IMR-90 (cell line): Measurements from ENCODE around the gene RGS13. TPM values are rescaled to one million over a fixed set of nuclear protein-coding genes. Genes with fewer than 3 reads are reported as not detected.
A peak's percentile ranks its signal among the peaks of the same experiment; 100 is the strongest.

Experiments used
- ATAC-seq: fragments of 200-7000 bp; cut with Tn5 transposase; 2 replicates; pipeline ENCODE4 v1.9.1; 2020; ENCODE audit warnings: low read depth, mild to moderate bottlenecking, moderate library complexity
- BruUV-seq: library from RNA; stranded (reverse); fragments of 400-500 nt; replicated peaks from 2 replicates; lab custom pipeline; 2021; lab: Mats Ljungman, UMichigan
- CTCF ChIA-PET: fragments of 300-600 bp; formaldehyde crosslinking; extraction: SDS; loops from one replicate; lab custom pipeline; 2021; ENCODE audit warnings: antibody characterized with exemption; lab: Yijun Ruan, JAX
- POLR2A ChIA-PET: fragments of 300-600 bp; sonication (Branson Sonifier 250); formaldehyde crosslinking; loops from one replicate; lab custom pipeline; 2022; ENCODE audit warnings: antibody characterized with exemption; ENCODE audit not compliant: unreplicated experiment; lab: Charles Lee
- DNase-seq: peaks from one replicate; pipeline ENCODE4 v3.0.0; 2013
- H2AFZ ChIP-seq: replicated peaks from 2 replicates; pipeline ENCODE3; 2013; ENCODE audit warnings: low read length, mild to moderate bottlenecking; ENCODE audit not compliant: poor library complexity
- H2AK5ac ChIP-seq: 2 replicates; pipeline ENCODE4 v1.6.1; 2013; ENCODE audit warnings: low read depth, low read length, inconsistent platforms
- H2AK9ac ChIP-seq: replicated peaks from 2 replicates; pipeline ENCODE3; 2013; ENCODE audit warnings: mild to moderate bottlenecking, low read depth, low read length, moderate library complexity; ENCODE audit not compliant: poor library complexity
- H2BK120ac ChIP-seq: 2 replicates; pipeline ENCODE4 v1.6.1; 2013; ENCODE audit warnings: low read depth, low read length, inconsistent platforms
- H2BK15ac ChIP-seq: 3 replicates; pipeline ENCODE4 v1.6.1; 2013; ENCODE audit warnings: low read depth, low read length, inconsistent platforms
- H2BK20ac ChIP-seq: 2 replicates; pipeline ENCODE4 v1.6.1; 2013; ENCODE audit warnings: low read depth, mild to moderate bottlenecking, inconsistent platforms, low read length, moderate library complexity
- H2BK5ac ChIP-seq: 2 replicates; pipeline ENCODE4 v1.6.1; 2013; ENCODE audit warnings: mild to moderate bottlenecking, low read depth, low read length, inconsistent platforms; ENCODE audit not compliant: poor library complexity, severe bottlenecking
- H3K14ac ChIP-seq: replicated peaks from 2 replicates; pipeline ENCODE4 v1.6.1; 2013; ENCODE audit warnings: low read depth, low read length, inconsistent platforms
- H3K18ac ChIP-seq: 2 replicates; pipeline ENCODE4 v1.6.1; 2013; ENCODE audit warnings: low read depth, low read length, control low read depth
- H3K23ac ChIP-seq: 2 replicates; pipeline ENCODE4 v1.6.1; 2013; ENCODE audit warnings: low read depth, low read length, inconsistent platforms
- H3K27ac ChIP-seq: 2 replicates; pipeline ENCODE4 v1.5.1; 2013; ENCODE audit warnings: mild to moderate bottlenecking, control low read depth, low read length; ENCODE audit not compliant: insufficient read depth
- H3K27me3 ChIP-seq: 2 replicates; pipeline ENCODE4 v1.6.1; 2013; ENCODE audit warnings: low read length; ENCODE audit not compliant: control insufficient read depth, insufficient read depth
- H3K36me3 ChIP-seq: 2 replicates; pipeline ENCODE4 v1.6.1; 2013; ENCODE audit warnings: low read length, mixed read lengths; ENCODE audit not compliant: control insufficient read depth, insufficient read depth
- H3K4ac ChIP-seq: 2 replicates; pipeline ENCODE4 v1.6.1; 2013; ENCODE audit warnings: low read depth, low read length, inconsistent platforms
- H3K4me1 ChIP-seq: 2 replicates; pipeline ENCODE4 v1.6.1; 2013; ENCODE audit warnings: low read length, mixed read lengths; ENCODE audit not compliant: control insufficient read depth, insufficient read depth
- H3K4me2 ChIP-seq: 2 replicates; pipeline ENCODE4 v1.6.1; 2013; ENCODE audit warnings: low read depth, mild to moderate bottlenecking, control low read depth, low read length, moderate library complexity
- H3K4me3 ChIP-seq: 2 replicates; pipeline ENCODE4 v1.5.1; 2013; ENCODE audit warnings: low read depth, mild to moderate bottlenecking, control low read depth, low read length, moderate library complexity; ENCODE audit not compliant: insufficient read depth
- H3K56ac ChIP-seq: 2 replicates; pipeline ENCODE4 v1.6.1; 2013; ENCODE audit warnings: low read length, inconsistent platforms; ENCODE audit not compliant: insufficient read depth; ENCODE audit errors: extremely low read depth
- H3K79me1 ChIP-seq, 2 experiments: 2 replicates each; pipeline ENCODE4 v1.6.1; 2013; ENCODE audit warnings: low read length in 2 of 2, inconsistent platforms in 1 of 2, low read depth in 1 of 2
- H3K9ac ChIP-seq: 2 replicates; pipeline ENCODE4 v1.6.1; 2013; ENCODE audit warnings: low read depth, low read length, control low read depth
- H3K9me1 ChIP-seq: 2 replicates; pipeline ENCODE4 v1.6.1; 2013; ENCODE audit warnings: low read length, inconsistent platforms; ENCODE audit not compliant: insufficient read depth
- H3K9me3 ChIP-seq: 2 replicates; pipeline ENCODE4 v1.6.1; 2013; ENCODE audit warnings: low read length; ENCODE audit not compliant: control insufficient read depth, insufficient read depth
- H4K20me1 ChIP-seq: 2 replicates; pipeline ENCODE4 v1.6.1; 2013; ENCODE audit warnings: low read length, inconsistent platforms; ENCODE audit not compliant: insufficient read depth
- H4K5ac ChIP-seq: 2 replicates; pipeline ENCODE4 v1.6.1; 2013; ENCODE audit warnings: mild to moderate bottlenecking, low read depth, low read length, control low read depth
- H4K8ac ChIP-seq, 2 experiments: 2 replicates each; pipeline ENCODE4 v1.6.1; 2013; ENCODE audit warnings: low read depth in 2 of 2, low read length in 2 of 2, control low read depth in 1 of 2, inconsistent platforms in 1 of 2
- H4K91ac ChIP-seq: 2 replicates; pipeline ENCODE4 v1.6.1; 2013; ENCODE audit warnings: low read depth, low read length, inconsistent platforms; ENCODE audit not compliant: insufficient read depth
- CEBPB ChIP-seq: IDR thresholded peaks from 2 replicates; pipeline ENCODE4 v1.6.1; 2012; ENCODE audit warnings: low read depth, low read length, improper control_type of control experiment
- RCOR1 ChIP-seq: IDR thresholded peaks from 2 replicates; pipeline ENCODE4 v1.6.1; 2012; ENCODE audit warnings: mild to moderate bottlenecking, low read length, improper control_type of control experiment; ENCODE audit not compliant: insufficient replicate concordance
- RFX5 ChIP-seq: IDR thresholded peaks from 2 replicates; pipeline ENCODE4 v1.8.0; 2012; ENCODE audit warnings: low read depth, mild to moderate bottlenecking, low read length, moderate library complexity
- WGBS, 2 experiments: methylation state at CpG; one replicate each; pipeline versions ENCODE4 v1.1.5 to v1.1.7; 2013; ENCODE audit warnings: missing lambda C conversion rate in 2 of 2; ENCODE audit not compliant: insufficient read length in 1 of 2; ENCODE audit errors: extremely low coverage in 2 of 2; 5-methylcytosine and 5-hydroxymethylcytosine counted together
- dilution Hi-C: fragments of 300-500 bp; cut with HindIII; formaldehyde crosslinking; loops from one replicate; pipeline ENCODE4 v1.14.3; 2018; ENCODE audit warnings: low sequenced_read_pairs; ENCODE audit not compliant: unreplicated experiment
- in situ Hi-C: fragments of 300-500 bp; cut with MboI; formaldehyde crosslinking; loops from 3 replicates; pipeline ENCODE4 v1.14.3; 2019; ENCODE audit warnings: low sequenced_read_pairs, inconsistent platforms, mixed read lengths
- intact Hi-C: fragments of 100-400 bp; cut with micrococcal nuclease; formaldehyde crosslinking; loops from 2 replicates; pipeline ENCODE4 v1.10.0; 2022
- polyA plus RNA-seq, 3 experiments: library from polyadenylated mRNA; depleted of rRNA; stranded (reverse); fragments of >200 nt; gene quantifications; 2 replicates each; pipeline ENCODE4 v1.2.3, GENCODE V29; 2012; ENCODE audit warnings: low replicate concordance in 1 of 3
- total RNA-seq: library from RNA; depleted of rRNA; stranded (reverse); fragments of >200 nt; gene quantifications from 2 replicates; pipeline ENCODE4 v1.2.3, GENCODE V29; 2012
- TF ChIP-seq, protein P1 (sequence below): fragments of 150-350 bp; IDR thresholded peaks from 2 replicates; pipeline ENCODE4 v1.6.1; 2016; ENCODE audit warnings: low read depth, mild to moderate bottlenecking, low read length, moderate library complexity, borderline replicate concordance

Gene RGS13
- total and polyA plus RNA-seq, 2 of the 4 experiments (the other 2 are of a cell fraction), result not detected

DNA sequence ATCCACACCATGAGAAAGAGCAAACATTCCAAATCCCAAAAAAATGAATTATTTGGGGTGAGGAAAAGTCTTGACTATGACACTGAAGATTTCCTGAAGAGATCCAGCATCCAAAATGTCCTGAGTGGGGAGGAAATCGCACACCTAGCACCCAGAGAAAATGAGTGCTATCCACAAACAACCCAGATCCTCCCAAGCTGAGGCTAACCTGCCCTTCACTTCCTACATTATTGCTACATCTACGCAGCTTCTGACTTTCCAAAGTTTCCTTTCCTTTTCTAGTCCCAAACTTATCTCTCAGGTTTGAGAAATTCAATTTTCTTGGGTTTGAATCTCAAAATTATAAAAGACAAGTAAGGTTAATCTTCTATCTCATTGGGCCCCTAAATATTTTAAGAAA is 906 bp upstream of the RGS13 start (continued):
- TF ChIP-seq, protein P1, sequence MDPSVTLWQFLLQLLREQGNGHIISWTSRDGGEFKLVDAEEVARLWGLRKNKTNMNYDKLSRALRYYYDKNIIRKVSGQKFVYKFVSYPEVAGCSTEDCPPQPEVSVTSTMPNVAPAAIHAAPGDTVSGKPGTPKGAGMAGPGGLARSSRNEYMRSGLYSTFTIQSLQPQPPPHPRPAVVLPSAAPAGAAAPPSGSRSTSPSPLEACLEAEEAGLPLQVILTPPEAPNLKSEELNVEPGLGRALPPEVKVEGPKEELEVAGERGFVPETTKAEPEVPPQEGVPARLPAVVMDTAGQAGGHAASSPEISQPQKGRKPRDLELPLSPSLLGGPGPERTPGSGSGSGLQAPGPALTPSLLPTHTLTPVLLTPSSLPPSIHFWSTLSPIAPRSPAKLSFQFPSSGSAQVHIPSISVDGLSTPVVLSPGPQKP, result no peak
- no peak for TF ChIP-seq RCOR1

DNA sequence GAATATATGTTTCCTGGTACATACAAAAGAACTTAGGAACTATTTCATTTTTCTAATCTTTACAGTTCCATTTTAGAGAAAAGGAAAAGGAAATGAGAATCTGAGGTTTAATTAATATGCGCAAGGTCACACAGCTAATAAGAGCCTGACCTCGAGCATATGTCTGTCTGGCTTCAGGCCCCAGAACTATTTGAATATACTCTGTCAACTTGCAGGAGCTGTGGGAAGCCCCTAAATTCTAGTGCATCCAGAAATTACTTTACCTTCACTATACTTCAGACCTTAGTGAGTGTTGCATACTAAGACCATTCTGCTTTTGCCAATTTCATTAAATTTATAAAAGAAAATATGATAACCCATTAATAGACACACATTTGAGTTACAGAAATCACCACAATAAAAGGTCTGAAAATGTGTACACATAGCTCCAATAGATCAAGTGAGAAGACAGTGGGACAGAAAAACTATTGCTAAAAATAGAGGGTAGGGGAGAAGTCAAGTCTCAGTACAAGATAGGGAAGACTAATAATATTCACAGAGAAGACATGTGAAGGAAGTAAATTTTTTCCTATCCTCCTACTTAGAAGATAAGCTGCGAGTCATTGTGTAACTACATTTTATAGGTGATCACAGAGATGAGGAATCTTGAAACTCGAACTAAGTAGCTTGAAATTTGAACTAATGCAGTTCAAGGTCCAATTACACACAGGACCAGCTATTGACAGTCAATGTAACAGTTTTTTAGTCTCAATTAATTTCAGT is 3.8 kb downstream of the RGS13 start:
- peak overlapping the region; percentile 50; the same call in 1 of the 2 replicates for H3K18ac ChIP-seq
- no peak overlapping the region for H4K91ac ChIP-seq
- no peak overlapping the region for H3K9ac ChIP-seq
- H4K5ac ChIP-seq, result no peak overlapping the region
- H2BK120ac ChIP-seq, result 0 out of 2 replicates have a peak overlapping the region, but pooled peaks have one; percentile 53
- H2BK15ac ChIP-seq, result no peak overlapping the region
- POLR2A ChIA-PET, result no interaction called here
- no peaks in the 10 kb centered on the region for H3K79me1 ChIP-seq
- no peak overlapping the region for H4K8ac ChIP-seq
- no peak overlapping the region for H2AFZ ChIP-seq
- H3K27ac ChIP-seq, result no peak overlapping the region
- intact Hi-C loops (no loop called here), dilution Hi-C loops (no loop called here), in situ Hi-C loops (no loop called here)
- TF ChIP-seq CEBPB (peak; percentile 90), RFX5 (no peak)
- BruUV-seq, result no TSS peak
- peak overlapping the region; percentile 62 for H2BK5ac ChIP-seq
- H3K9me3 ChIP-seq, result no peaks in the 10 kb centered on the region
- H2AK9ac ChIP-seq, result no peak overlapping the region
- DNase-seq (peak; percentile 88), ATAC-seq (peak; percentile 87)
- H4K20me1 ChIP-seq, result no peaks in the 10 kb centered on the region
- H3K14ac ChIP-seq, result no peak overlapping the region; the same call in 1 of the 2 replicates
- no peaks in the 10 kb centered on the region for H3K9me1 ChIP-seq
- H3K36me3 ChIP-seq, result no peaks in the 10 kb centered on the region
- no peak overlapping the region; the same call in 1 of the 2 replicates for H2AK5ac ChIP-seq
- H3K27me3 ChIP-seq, result no peaks in the 10 kb centered on the region
- CTCF ChIA-PET, result no interaction called here
- no peak overlapping the region for H3K4me3 ChIP-seq
- 0 out of 2 replicates have a peak overlapping the region, but pooled peaks have one; percentile 31 for H2BK20ac ChIP-seq
- no CpG with 5 or more reads among the region's 4 CpGs for WGBS, 2 experiments
- no peak overlapping the region for H3K4ac ChIP-seq
- no peak overlapping the region for H3K56ac ChIP-seq
- H3K23ac ChIP-seq, result no peak overlapping the region
- H3K4me1 ChIP-seq, result peaks cover 6% of the 10 kb centered on the region; the same call in 1 of the 2 replicates
- H3K4me2 ChIP-seq, result 0 out of 2 replicates have a peak overlapping the region, but pooled peaks have one; percentile 38
